GM06990 (cell line): ENCODE data around the gene PLXNA4.

Experiments
- DNase-seq: peaks from one replicate; pipeline ENCODE4 v3.0.0-alpha.2; 2011; ENCODE audit not compliant: insufficient read length; ENCODE audit errors: extremely low read depth
- H3K27me3 ChIP-seq: replicated peaks from 2 replicates; pipeline ENCODE4 v1.6.0; 2011; ENCODE audit warnings: low read length; ENCODE audit not compliant: control insufficient read depth, insufficient read depth
- H3K36me3 ChIP-seq: 2 replicates; pipeline ENCODE4 v1.5.1; 2011; ENCODE audit warnings: low read length; ENCODE audit not compliant: control insufficient read depth, insufficient read depth
- H3K4me3 ChIP-seq: replicated peaks from 2 replicates; pipeline ENCODE4 v1.5.1; 2011; ENCODE audit warnings: low read depth, mild to moderate bottlenecking, control low read depth, low read length
- CTCF ChIP-seq: IDR thresholded peaks from 2 replicates; pipeline ENCODE4 v1.5.1; 2011; ENCODE audit warnings: low read length, control low read depth, mild to moderate bottlenecking, inconsistent platforms; ENCODE audit not compliant: insufficient read depth, poor library complexity, severe bottlenecking

PLXNA4 gene

GRCh38 chr7:132276234-132276630, 300.0 kb downstream of the PLXNA4 start:
- Histone ChIP-seq H3K27me3 (no peaks in the 10 kb centered on the region; the same call in 1 of the 2 replicates), H3K4me3 (no peak overlapping the region), H3K36me3 (no peaks in the 10 kb centered on the region)
- TF ChIP-seq CTCF, result no peak
- DNase-seq, result no peak

- no peak for TF ChIP-seq CTCF
- H3K27me3 ChIP-seq, result no peaks in the 10 kb centered on the region; the same call in 1 of the 2 replicates
- H3K36me3 ChIP-seq, result no peaks in the 10 kb centered on the region
- H3K4me3 ChIP-seq, result no peak overlapping the region
- DNase-seq, result no peak
Measured at GRCh38 chr7:132275416-132276233, 300.6 kb downstream of the PLXNA4 start.

- no peaks in the 10 kb centered on the region; the same call in 1 of the 2 replicates for H3K27me3 ChIP-seq
- H3K4me3 ChIP-seq, result no peak overlapping the region
- no peak for DNase-seq
- TF ChIP-seq CTCF, result no peak
- H3K36me3 ChIP-seq, result no peaks in the 10 kb centered on the region
Measured at GRCh38 chr7:132272763-132273371, 303.4 kb downstream of the PLXNA4 start.

- no peaks in the 10 kb centered on the region for H3K27me3 ChIP-seq
- no peak for TF ChIP-seq CTCF
- no peak for DNase-seq
- H3K36me3 ChIP-seq, result no peaks in the 10 kb centered on the region
- H3K4me3 ChIP-seq, result no peak overlapping the region
Measured at GRCh38 chr7:132270517-132270916, 305.8 kb downstream of the PLXNA4 start.

- DNase-seq, result no peak
- no peak for TF ChIP-seq CTCF
- Histone ChIP-seq H3K4me3 (no peak overlapping the region), H3K27me3 (no peaks in the 10 kb centered on the region), H3K36me3 (no peaks in the 10 kb centered on the region)
Measured at GRCh38 chr7:132269718-132270117, 306.6 kb downstream of the PLXNA4 start.
